Stimulated activated CD8-positive, alpha-beta memory T cell treated with anti-CD3 and anti-CD28 coated beads, Interleukin-7, amount 100 ng/mL, for 1 hour (primary cell): ENCODE data around the gene NYAP1.
"Not testable (repeated sequence)": the region's sequence is repeated elsewhere in the genome, so short reads cannot be mapped to it uniquely, and the experiment has no call there.

Experiments used
- DNase-seq, 2 donors: peaks; one replicate each; pipeline ENCODE4 v3.0.0-alpha.2; 2020; ENCODE audit warnings: low read depth in 2 of 2

The NYAP1 gene

GRCh38 chr7:100483722-100484672 is at the start of gene NYAP1:
NYAP1 (plus strand) TSS chr7:100483927; CDS start chr7:100485312, 1,385 bp downstream.
- no peak for DNase-seq

GRCh38 chr7:100434297-100435144 is 49.2 kb upstream of the NYAP1 start:
- DNase-seq: no peak

GRCh38 chr7:100435401-100436304 is 48.1 kb upstream of the NYAP1 start:
- peak in 1 of 2 donors; percentile 16 for DNase-seq

- no peak for DNase-seq
These were observed 46.3 kb upstream of the NYAP1 start for GRCh38 chr7:100437150-100438100.

GRCh38 chr7:100438172-100438571 is 45.6 kb upstream of the NYAP1 start:
- no peak for DNase-seq

GRCh38 chr7:100438731-100439130 is 45.0 kb upstream of the NYAP1 start:
- DNase-seq: not testable (repeated sequence)

GRCh38 chr7:100439244-100439643 is 44.5 kb upstream of the NYAP1 start:
- DNase-seq: not testable (repeated sequence)

GRCh38 chr7:100441641-100442535 is 41.8 kb upstream of the NYAP1 start:
- DNase-seq: no peak

- DNase-seq: no peak
These were observed 40.5 kb upstream of the NYAP1 start for GRCh38 chr7:100443096-100443840.

- no peak for DNase-seq
These were observed 39.1 kb upstream of the NYAP1 start for GRCh38 chr7:100444311-100445278.

GRCh38 chr7:100446040-100446439 is 37.7 kb upstream of the NYAP1 start:
- no peak for DNase-seq

- not testable (repeated sequence) for DNase-seq
These were observed 36.4 kb upstream of the NYAP1 start for GRCh38 chr7:100447363-100447762.

GRCh38 chr7:100449190-100449795 is 34.4 kb upstream of the NYAP1 start:
- no peak for DNase-seq

GRCh38 chr7:100452513-100452912 is 31.2 kb upstream of the NYAP1 start:
- DNase-seq: no peak

- not testable (repeated sequence) for DNase-seq
These were observed 29.9 kb upstream of the NYAP1 start for GRCh38 chr7:100453854-100454253.

- no peak for DNase-seq
These were observed 28.5 kb upstream of the NYAP1 start for GRCh38 chr7:100455206-100455605.

- DNase-seq: no peak
These were observed 27.2 kb upstream of the NYAP1 start for GRCh38 chr7:100456562-100456961.
